ENCODE measurements around the gene CIAO2B. TPM values are rescaled to one million over a fixed set of nuclear protein-coding genes. Genes with fewer than 3 reads are reported as not detected.

CIAO2B gene
- total and polyA plus RNA-seq, 4 donors, result 51.1 to 120 (median 86.2) TPM

GRCh38 chr16:66900721-66901441, 33.3 kb downstream of the CIAO2B start:
- Histone ChIP-seq H3K9ac (ENCODE audit: low read depth in 1 of 2, low read length in 2 of 2) (no peak overlapping the region), H3K27me3 (ENCODE audit: control insufficient read depth in 4 of 4, insufficient read depth in 4 of 4, low read length in 3 of 4) (no peaks in the 10 kb centered on the region), H3K9me3 (ENCODE audit: control insufficient read depth in 4 of 4, low read length in 3 of 4) (no peaks in the 10 kb centered on the region), H3K36me3 (ENCODE audit: control insufficient read depth in 4 of 4, insufficient read depth in 3 of 4, low read depth in 1 of 4, low read length in 3 of 4) (no peaks in the 10 kb centered on the region), H3K27ac (ENCODE audit: low read depth in 1 of 2, low read length in 2 of 2) (peak overlapping the region in 1 of 2 donors; percentile 36), H3K4me3 (ENCODE audit: low read depth in 1 of 3, low read length in 3 of 3) (no peak overlapping the region), H3K4me1 (ENCODE audit: control insufficient read depth in 4 of 4, insufficient read depth in 4 of 4, low read length in 3 of 4) (peaks cover 6 to 22% (median 17%) of the 10 kb centered on the region in 4 donors)
- DNase-seq (ENCODE audit: low spot score), result no peak
- WGBS, result 61% methylated on average over 7 of the region's 7 CpGs
- no peak for TF ChIP-seq ATF3 (IDR thresholded peaks at IDR 0.05)
- TF ChIP-seq EGR1 (IDR thresholded peaks at IDR 0.05; ENCODE audit: low read depth in 2 of 2), result no peak
- no peak for TF ChIP-seq SP1 (IDR thresholded peaks at IDR 0.05)

- H3K4me3 ChIP-seq (ENCODE audit: low read depth in 1 of 3, low read length in 3 of 3), result no peak overlapping the region
- peaks cover 6 to 22% (median 17%) of the 10 kb centered on the region in 4 donors for H3K4me1 ChIP-seq (ENCODE audit: control insufficient read depth in 4 of 4, insufficient read depth in 4 of 4, low read length in 3 of 4)
- H3K27me3 ChIP-seq (ENCODE audit: control insufficient read depth in 4 of 4, insufficient read depth in 4 of 4, low read length in 3 of 4), result no peaks in the 10 kb centered on the region
- no peaks in the 10 kb centered on the region for H3K9me3 ChIP-seq (ENCODE audit: control insufficient read depth in 4 of 4, low read length in 3 of 4)
- peak overlapping the region; percentile 9 to 61 for H3K27ac ChIP-seq (ENCODE audit: low read depth in 1 of 2, low read length in 2 of 2)
- peak; percentile 70 for DNase-seq (ENCODE audit: low spot score)
- 53% methylated on average over 9 of the region's 9 CpGs for WGBS
- H3K36me3 ChIP-seq (ENCODE audit: control insufficient read depth in 4 of 4, insufficient read depth in 3 of 4, low read depth in 1 of 4, low read length in 3 of 4), result no peaks in the 10 kb centered on the region
- peak in 1 of 2 donors; percentile 27 for TF ChIP-seq JUND (IDR thresholded peaks at IDR 0.05)
- TF ChIP-seq ATF3 (IDR thresholded peaks at IDR 0.05), result no peak
- no peak for TF ChIP-seq ZBTB33 (IDR thresholded peaks at IDR 0.05)
- no peak for TF ChIP-seq CTCF (IDR thresholded peaks at IDR 0.05; ENCODE audit: low read depth, low read length, missing input control)
- no peak for TF ChIP-seq RAD21 (IDR thresholded peaks at IDR 0.05)
- TF ChIP-seq SP1 (IDR thresholded peaks at IDR 0.05), result peak; percentile 5
- no peak overlapping the region for H3K9ac ChIP-seq (ENCODE audit: low read depth in 1 of 2, low read length in 2 of 2)
Observed at GRCh38 chr16:66899945-66900710, 34.1 kb downstream of the CIAO2B start.

GRCh38 chr16:66899310-66899944, 34.8 kb downstream of the CIAO2B start:
- WGBS, result 65% methylated on average over 6 of the region's 6 CpGs
- H3K4me3 ChIP-seq (ENCODE audit: low read depth in 1 of 3, low read length in 3 of 3), result no peak overlapping the region
- DNase-seq (ENCODE audit: low spot score), result no peak
- no peaks in the 10 kb centered on the region for H3K36me3 ChIP-seq (ENCODE audit: control insufficient read depth in 4 of 4, insufficient read depth in 3 of 4, low read depth in 1 of 4, low read length in 3 of 4)
- no peak overlapping the region for H3K9ac ChIP-seq (ENCODE audit: low read depth in 1 of 2, low read length in 2 of 2)
- H3K27ac ChIP-seq (ENCODE audit: low read depth in 1 of 2, low read length in 2 of 2), result peak overlapping the region; percentile 9 to 61
- no peaks in the 10 kb centered on the region for H3K27me3 ChIP-seq (ENCODE audit: control insufficient read depth in 4 of 4, insufficient read depth in 4 of 4, low read length in 3 of 4)
- H3K9me3 ChIP-seq (ENCODE audit: control insufficient read depth in 4 of 4, low read length in 3 of 4), result no peaks in the 10 kb centered on the region
- no peak for TF ChIP-seq YY1 (IDR thresholded peaks at IDR 0.05)
- TF ChIP-seq NR2F2 (IDR thresholded peaks at IDR 0.05), result peak; percentile 39
- peak; percentile 43 for TF ChIP-seq SP1 (IDR thresholded peaks at IDR 0.05)
- TF ChIP-seq RXRA (IDR thresholded peaks at IDR 0.05), result peak; percentile 58 to 81
- peak; percentile 76 to 82 for TF ChIP-seq HNF4A (conservative IDR thresholded peaks at IDR 0.05)
- peaks cover 6 to 22% (median 17%) of the 10 kb centered on the region in 4 donors for H3K4me1 ChIP-seq (ENCODE audit: control insufficient read depth in 4 of 4, insufficient read depth in 4 of 4, low read length in 3 of 4)

Data from liver (tissue), 9 donors.